Stimulated activated CD4-positive, alpha-beta T cell treated with anti-CD3 and anti-CD28 coated beads, Interleukin-4, amount 100 ng/mL, for 1 hour (primary cell): ENCODE measurements around the gene NFIX.
"Not testable (repeated sequence)": the region's sequence is repeated elsewhere in the genome, so short reads cannot be mapped to it uniquely, and the experiment has no call there.

ENCODE experiments used
- DNase-seq: peaks from one replicate; pipeline ENCODE4 v3.0.0-alpha.2; 2020

Gene NFIX

DNA sequence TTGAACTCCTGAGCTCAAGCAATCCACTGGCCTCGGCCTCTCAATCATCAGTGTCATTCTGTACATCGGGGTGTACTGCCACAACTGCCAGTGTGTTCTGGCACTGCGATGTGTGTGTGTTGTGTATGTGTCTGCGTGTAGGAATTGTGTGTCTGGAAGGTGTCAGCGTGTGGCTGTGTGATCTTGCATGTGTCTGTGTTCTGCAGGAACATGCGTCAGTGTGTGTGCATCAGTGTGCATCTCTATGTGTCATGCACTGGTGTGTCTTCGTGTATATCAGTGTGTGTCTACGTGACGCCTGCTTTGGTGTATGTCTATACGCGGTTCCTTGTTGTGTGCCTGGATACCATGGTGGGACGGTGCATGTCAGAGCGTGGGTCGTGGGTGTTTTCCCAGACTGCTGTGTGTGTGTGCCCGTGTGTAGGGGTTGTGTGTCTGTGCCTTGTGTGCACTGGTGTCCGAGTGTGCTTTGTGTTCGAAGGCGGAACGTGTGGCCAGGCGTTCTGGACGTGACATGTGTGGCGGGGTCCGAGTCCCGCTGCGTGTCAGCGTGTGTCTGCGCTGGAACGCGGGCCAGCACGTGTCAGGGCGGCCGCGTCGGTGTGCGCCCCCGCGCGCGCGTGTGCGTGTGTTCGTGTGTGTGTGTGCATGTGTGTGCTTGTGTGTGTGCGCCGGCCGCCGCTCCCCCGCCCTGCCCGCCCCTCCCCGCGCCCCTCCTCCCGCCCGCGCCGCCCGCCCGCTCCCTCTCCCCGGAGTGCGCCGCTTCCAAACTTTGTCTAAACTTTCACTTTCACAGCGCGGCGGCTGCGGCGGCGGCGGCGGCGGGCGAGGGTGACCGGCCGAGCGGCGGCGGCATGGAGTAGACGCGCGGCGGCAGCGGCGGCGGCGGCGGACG, at the start of gene NFIX:
Gene NFIX (plus strand): TSS at position 775 of the 895 bp plus-strand sequence. CDS start 363 bp downstream, outside the sequence.
- peak; percentile 73 for DNase-seq

- DNase-seq, result peak; percentile 99
Observed at GRCh38 chr19:12945479-12946091, 49.7 kb upstream of the NFIX start, which contains the start of gene RAD23A. Gene RAD23A, plus strand, starts transcription at chr19:12945862. Its CDS starts 87 bp downstream, at chr19:12945949.

- DNase-seq, result peak; percentile 57
Observed at GRCh38 chr19:12946092-12946721, 49.1 kb upstream of the NFIX start.

DNA sequence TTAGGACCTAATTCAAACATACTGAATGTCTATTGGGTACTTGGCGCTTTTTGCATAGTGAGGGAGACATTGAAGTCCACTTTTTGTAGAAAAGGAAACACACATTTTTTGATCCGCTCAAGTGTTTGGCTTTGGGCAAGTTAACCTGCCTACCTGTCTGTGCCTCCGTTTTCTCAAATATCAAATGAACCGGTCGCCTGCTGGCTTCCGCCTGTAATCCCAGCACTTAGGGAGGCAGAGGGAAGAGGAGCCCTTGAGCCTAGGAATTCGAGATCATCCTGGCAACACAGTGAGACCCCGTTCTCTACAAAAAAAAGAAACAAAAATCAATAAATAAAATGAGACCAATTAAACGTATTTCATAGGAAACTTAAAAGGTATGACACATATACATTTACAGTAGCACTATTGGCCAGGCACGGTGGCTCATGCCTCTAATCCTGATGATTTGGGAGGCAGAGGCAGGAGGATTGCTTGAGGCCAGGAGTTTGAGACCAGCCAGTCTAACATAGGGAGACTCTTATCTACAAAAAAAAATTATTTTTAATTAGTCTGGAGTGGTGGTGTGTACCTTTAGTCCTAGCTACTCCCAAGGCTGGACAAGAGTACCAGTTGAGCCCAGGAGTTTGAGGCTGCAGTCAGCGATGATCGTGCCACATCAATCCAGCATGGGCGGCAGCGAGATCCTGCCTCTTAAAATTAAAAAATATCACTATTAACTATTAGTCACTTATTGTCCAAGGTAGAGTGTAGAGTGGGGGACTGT, 48.4 kb upstream of the NFIX start:
- DNase-seq, result no peak

- DNase-seq, result no peak
Observed at GRCh38 chr19:12947702-12948611, 47.3 kb upstream of the NFIX start.

DNA sequence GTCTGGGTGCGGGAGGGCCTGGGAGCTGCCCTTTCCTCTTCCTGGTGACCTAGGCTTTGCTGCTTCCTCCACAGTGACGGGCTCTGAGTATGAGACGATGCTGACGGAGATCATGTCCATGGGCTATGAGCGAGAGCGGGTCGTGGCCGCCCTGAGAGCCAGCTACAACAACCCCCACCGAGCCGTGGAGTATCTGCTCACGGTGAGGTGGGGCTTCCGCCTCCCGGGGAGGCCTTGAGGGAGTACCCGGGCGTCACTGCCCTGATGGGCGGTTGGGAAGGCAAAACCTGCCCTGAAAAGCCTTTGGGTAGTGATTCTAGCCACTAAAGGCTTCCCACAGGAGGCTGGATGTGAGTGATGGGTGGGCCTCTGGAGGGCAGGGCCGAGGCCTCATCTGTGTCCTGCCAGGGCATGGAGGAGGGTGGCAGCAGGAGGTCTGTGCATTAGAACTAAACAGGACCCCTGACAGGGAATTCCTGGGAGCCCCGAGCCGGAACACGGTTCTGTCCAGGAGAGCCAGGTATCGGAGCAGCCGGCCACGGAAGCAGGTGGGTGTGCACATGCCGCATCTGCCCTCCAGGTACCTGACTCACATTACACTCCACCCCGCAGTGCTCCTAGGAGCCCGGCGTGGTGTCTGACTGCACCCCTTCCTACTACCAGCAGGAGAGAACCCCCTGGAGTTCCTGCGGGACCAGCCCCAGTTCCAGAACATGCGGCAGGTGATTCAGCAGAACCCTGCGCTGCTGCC, 46.5 kb upstream of the NFIX start:
- no peak for DNase-seq

- no peak for DNase-seq
Observed at GRCh38 chr19:12949363-12950283, 45.7 kb upstream of the NFIX start.

DNA sequence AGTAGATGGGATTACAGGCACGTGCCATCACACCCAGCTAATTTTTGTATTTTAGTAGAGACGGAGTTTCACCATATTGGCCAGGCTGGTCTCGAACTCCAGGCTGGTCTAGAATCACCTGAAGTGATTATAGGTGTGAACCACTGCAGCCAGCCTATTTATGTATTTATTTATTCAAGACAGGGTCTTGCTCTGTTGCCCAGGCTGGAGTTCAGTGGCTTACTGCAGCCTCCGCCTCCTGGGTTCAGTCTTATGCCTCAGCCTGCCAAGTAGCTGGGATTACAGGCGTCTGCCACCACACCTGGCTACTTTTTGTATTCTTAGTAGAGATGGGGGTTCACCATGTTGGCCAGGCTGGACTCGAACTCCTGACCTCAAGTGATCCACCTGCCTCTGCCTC, 43.2 kb upstream of the NFIX start:
- DNase-seq, result not testable (repeated sequence)

DNA sequence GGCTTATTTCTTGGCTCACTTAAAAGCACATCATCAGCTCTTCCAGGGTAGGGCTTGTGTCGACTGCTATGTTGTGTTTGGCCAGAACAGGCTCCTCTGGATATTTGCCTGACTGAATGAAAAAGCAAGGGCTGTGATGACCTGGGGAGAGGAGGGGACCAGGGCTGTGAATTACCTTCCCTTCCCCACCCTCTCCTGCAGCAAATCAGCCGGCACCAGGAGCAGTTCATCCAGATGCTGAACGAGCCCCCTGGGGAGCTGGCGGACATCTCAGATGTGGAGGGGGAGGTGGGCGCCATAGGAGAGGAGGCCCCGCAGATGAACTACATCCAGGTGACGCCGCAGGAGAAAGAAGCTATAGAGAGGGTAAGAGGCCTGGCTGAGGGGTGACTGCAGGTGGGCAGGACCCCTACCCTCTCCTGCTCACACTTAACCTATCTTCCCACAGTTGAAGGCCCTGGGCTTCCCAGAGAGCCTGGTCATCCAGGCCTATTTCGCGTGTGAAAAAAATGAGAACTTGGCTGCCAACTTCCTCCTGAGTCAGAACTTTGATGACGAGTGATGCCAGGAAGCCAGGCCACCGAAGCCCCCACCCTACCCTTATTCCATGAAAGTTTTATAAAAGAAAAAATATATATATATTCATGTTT, 42.7 kb upstream of the NFIX start:
- DNase-seq, result no peak

GRCh38 chr19:12953138-12953798, 42.0 kb upstream of the NFIX start:
- no peak for DNase-seq

DNA sequence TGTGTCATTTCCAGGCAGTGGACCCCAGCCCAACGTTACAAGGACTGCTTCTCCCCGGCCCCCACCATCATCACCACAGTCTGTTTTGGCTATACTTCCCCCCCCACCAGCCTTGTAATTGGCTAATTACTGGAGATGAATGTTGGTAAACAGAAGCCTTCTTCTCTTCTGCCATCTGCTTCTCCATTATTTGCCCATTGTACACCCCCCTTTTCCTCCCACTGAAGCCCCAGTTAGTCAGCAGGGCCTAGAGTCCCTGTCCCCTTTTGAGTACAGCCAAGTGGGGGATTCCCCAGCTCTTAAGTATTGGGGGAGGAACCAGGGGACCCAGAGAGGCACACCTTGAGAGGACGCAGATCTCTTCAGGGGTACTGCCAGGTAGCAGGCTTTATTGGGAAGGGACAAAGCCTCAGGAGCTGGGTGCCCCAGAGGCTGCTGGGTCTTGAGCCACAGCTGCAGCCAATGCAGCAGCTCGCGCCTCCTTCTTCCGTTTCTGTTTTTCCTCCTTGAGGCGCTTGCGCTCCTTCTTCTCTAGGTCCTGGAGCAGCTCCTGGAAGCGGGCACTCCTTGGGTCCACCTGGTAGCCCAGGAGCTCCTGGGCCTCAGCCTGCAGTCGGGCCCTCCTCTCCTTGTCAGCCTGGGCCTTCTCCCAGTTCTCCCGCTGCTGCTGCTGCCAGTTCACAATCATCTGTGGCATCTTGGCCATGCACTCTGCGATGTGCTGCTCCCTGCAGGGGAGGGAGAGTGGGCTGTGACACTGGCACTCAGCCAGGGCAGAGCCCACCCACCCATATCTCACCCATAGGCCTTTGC, 41.3 kb upstream of the NFIX start:
- DNase-seq, result no peak

GRCh38 chr19:12954612-12954962, 40.7 kb upstream of the NFIX start:
- DNase-seq, result no peak

- DNase-seq, result not testable (repeated sequence)
Observed at GRCh38 chr19:12955575-12955974, 39.7 kb upstream of the NFIX start.

DNA sequence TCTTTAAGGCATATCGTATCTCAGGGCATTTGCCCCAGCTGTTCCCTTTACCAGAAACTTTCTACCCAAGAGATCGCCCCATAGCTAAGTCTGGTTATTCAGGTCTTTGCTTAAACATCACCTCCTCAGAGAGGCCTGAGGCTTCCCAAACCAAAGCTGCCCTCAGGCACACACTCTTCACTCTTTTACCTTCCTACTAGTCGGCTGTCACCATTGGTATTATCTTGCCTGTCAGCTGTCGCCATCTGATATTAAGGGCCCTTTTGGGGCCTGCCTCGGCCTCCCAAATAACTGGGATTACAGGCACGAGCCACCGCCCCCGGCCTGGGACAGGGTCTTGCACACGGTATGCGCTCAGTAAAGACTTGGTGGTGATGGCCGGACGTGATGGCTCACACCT, 39.3 kb upstream of the NFIX start:
- DNase-seq, result no peak

- DNase-seq, result peak; percentile 85
Observed at GRCh38 chr19:12956446-12957388, 38.6 kb upstream of the NFIX start, which contains the start of gene GADD45GIP1. Gene GADD45GIP1, minus strand, starts transcription at chr19:12957223. Its CDS starts 11 bp downstream, at chr19:12957212.

DNA sequence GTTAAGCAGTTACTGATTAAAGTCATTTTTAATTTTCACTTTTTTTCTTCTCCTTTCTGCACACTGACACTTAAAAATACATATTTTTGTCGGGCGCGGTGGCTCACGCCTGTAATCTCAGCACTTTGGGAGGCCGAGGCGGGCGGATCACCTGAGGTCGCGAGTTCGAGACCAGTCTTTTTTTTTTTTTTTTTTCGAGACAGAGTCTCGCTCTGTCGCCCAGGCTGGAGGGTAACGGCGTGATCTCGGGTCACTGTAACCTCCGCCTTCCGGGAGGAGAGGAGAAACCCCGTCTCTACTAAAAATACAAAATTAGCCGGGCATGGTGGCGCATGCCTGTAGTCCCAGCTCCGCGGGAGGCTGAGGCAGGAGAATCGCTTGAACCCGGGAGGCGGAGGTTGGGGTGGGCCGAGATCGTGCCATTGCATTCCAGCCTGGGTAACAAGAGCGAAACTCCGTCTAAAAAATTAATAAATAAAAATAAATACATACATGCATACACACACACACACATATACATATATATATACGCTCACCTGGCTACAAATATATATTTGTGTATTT, 37.8 kb upstream of the NFIX start:
- DNase-seq, result not testable (repeated sequence)
